Activated naive CD8-positive, alpha-beta T cell (primary cell): ENCODE results near the gene NUP188.

Experiments
- H3K27ac Mint-ChIP-seq: one replicate; pipeline ENCODE4 v1.8.0; 2021; ENCODE audit warnings: mixed read lengths
- H3K27me3 Mint-ChIP-seq: one replicate; pipeline ENCODE4 v1.8.0; 2021; ENCODE audit warnings: mixed read lengths
- H3K36me3 Mint-ChIP-seq: one replicate; pipeline ENCODE4 v1.8.0; 2021; ENCODE audit warnings: mixed read lengths
- H3K4me1 Mint-ChIP-seq: one replicate; pipeline ENCODE4 v1.8.0; 2021; ENCODE audit warnings: low read depth, mixed read lengths
- H3K4me3 Mint-ChIP-seq: one replicate; pipeline ENCODE4 v1.8.0; 2021; ENCODE audit warnings: mild to moderate bottlenecking, mixed read lengths
- H3K9me3 Mint-ChIP-seq: one replicate; pipeline ENCODE4 v1.8.0; 2021; ENCODE audit warnings: low read depth, mixed read lengths

Gene NUP188

GRCh38 chr9:128909859-128910258 is 37.6 kb upstream of the NUP188 start:
- Mint-ChIP-seq H3K9me3 (no peaks in the 10 kb centered on the region), H3K4me1 (peaks cover 57% of the 10 kb centered on the region), H3K27ac (no peak overlapping the region), H3K36me3 (peaks cover 11% of the 10 kb centered on the region), H3K27me3 (no peaks in the 10 kb centered on the region), H3K4me3 (no peak overlapping the region)

GRCh38 chr9:128910906-128911305 is 36.6 kb upstream of the NUP188 start:
- H3K4me1 Mint-ChIP-seq: peaks cover 51% of the 10 kb centered on the region
- H3K27me3 Mint-ChIP-seq: no peaks in the 10 kb centered on the region
- H3K4me3 Mint-ChIP-seq: no peak overlapping the region
- peaks cover 11% of the 10 kb centered on the region for H3K36me3 Mint-ChIP-seq
- H3K27ac Mint-ChIP-seq: peak overlapping the region; percentile 54
- no peaks in the 10 kb centered on the region for H3K9me3 Mint-ChIP-seq

GRCh38 chr9:128911529-128912035 is 35.9 kb upstream of the NUP188 start:
- Mint-ChIP-seq H3K36me3 (peaks cover 11% of the 10 kb centered on the region), H3K9me3 (no peaks in the 10 kb centered on the region), H3K27ac (peak overlapping the region; percentile 28), H3K27me3 (no peaks in the 10 kb centered on the region), H3K4me1 (peaks cover 49% of the 10 kb centered on the region), H3K4me3 (no peak overlapping the region)

GRCh38 chr9:128912270-128912853 is 35.1 kb upstream of the NUP188 start:
- Mint-ChIP-seq H3K9me3 (no peaks in the 10 kb centered on the region), H3K27ac (peak overlapping the region; percentile 69), H3K27me3 (no peaks in the 10 kb centered on the region), H3K4me1 (peaks cover 47% of the 10 kb centered on the region), H3K4me3 (peak overlapping the region; percentile 9), H3K36me3 (peaks cover 11% of the 10 kb centered on the region)

GRCh38 chr9:128913048-128913900 is 34.2 kb upstream of the NUP188 start:
- no peaks in the 10 kb centered on the region for H3K9me3 Mint-ChIP-seq
- H3K4me3 Mint-ChIP-seq: peak overlapping the region; percentile 9
- H3K27me3 Mint-ChIP-seq: no peaks in the 10 kb centered on the region
- peak overlapping the region; percentile 69 for H3K27ac Mint-ChIP-seq
- peaks cover 43% of the 10 kb centered on the region for H3K4me1 Mint-ChIP-seq
- H3K36me3 Mint-ChIP-seq: peaks cover 7% of the 10 kb centered on the region

GRCh38 chr9:128913995-128914772 is 33.3 kb upstream of the NUP188 start:
- no peaks in the 10 kb centered on the region for H3K27me3 Mint-ChIP-seq
- H3K4me3 Mint-ChIP-seq: no peak overlapping the region
- no peak overlapping the region for H3K27ac Mint-ChIP-seq
- H3K36me3 Mint-ChIP-seq: peaks cover 3% of the 10 kb centered on the region
- no peaks in the 10 kb centered on the region for H3K9me3 Mint-ChIP-seq
- peaks cover 39% of the 10 kb centered on the region for H3K4me1 Mint-ChIP-seq

DNA sequence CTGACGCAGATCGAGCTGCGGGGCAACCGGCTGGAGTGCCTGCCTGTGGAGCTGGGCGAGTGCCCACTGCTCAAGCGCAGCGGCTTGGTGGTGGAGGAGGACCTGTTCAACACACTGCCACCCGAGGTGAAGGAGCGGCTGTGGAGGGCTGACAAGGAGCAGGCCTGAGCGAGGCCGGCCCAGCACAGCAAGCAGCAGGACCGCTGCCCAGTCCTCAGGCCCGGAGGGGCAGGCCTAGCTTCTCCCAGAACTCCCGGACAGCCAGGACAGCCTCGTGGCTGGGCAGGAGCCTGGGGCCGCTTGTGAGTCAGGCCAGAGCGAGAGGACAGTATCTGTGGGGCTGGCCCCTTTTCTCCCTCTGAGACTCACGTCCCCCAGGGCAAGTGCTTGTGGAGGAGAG is 31.3 kb upstream of the NUP188 start:
- Mint-ChIP-seq H3K9me3 (no peaks in the 10 kb centered on the region), H3K27ac (no peak overlapping the region), H3K4me1 (peaks cover 29% of the 10 kb centered on the region), H3K27me3 (no peaks in the 10 kb centered on the region), H3K4me3 (no peak overlapping the region), H3K36me3 (peaks cover 3% of the 10 kb centered on the region)

DNA sequence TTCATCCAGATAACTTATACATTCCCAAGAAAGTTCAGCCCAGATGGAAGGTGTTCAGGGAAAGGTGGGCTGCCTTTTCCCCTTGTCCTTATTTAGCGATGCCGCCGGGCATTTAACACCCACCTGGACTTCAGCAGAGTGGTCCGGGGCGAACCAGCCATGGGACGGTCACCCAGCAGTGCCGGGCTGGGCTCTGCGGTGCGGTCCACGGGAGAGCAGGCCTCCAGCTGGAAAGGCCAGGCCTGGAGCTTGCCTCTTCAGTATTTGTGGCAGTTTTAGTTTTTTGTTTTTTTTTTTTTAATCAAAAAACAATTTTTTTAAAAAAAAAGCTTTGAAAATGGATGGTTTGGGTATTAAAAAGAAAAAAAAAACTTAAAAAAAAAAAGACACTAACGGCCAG is 30.8 kb upstream of the NUP188 start:
- H3K9me3 Mint-ChIP-seq: no peaks in the 10 kb centered on the region
- no peak overlapping the region for H3K4me3 Mint-ChIP-seq
- peaks cover 28% of the 10 kb centered on the region for H3K4me1 Mint-ChIP-seq
- no peak overlapping the region for H3K27ac Mint-ChIP-seq
- peaks cover 3% of the 10 kb centered on the region for H3K36me3 Mint-ChIP-seq
- H3K27me3 Mint-ChIP-seq: no peaks in the 10 kb centered on the region

DNA sequence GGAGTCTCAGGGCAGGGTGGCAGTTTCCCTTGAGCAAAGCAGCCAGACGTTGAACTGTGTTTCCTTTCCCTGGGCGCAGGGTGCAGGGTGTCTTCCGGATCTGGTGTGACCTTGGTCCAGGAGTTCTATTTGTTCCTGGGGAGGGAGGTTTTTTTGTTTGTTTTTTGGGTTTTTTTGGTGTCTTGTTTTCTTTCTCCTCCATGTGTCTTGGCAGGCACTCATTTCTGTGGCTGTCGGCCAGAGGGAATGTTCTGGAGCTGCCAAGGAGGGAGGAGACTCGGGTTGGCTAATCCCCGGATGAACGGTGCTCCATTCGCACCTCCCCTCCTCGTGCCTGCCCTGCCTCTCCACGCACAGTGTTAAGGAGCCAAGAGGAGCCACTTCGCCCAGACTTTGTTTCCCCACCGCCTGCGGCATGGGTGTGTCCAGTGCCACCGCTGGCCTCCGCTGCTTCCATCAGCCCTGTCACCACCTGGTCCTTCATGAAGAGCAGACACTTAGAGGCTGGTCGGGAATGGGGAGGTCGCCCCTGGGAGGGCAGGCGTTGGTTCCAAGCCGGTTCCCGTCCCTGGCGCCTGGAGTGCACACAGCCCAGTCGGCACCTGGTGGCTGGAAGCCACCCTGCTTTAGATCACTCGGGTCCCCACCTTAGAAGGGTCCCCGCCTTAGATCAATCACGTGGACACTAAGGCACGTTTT is 30.2 kb upstream of the NUP188 start:
- no peaks in the 10 kb centered on the region for H3K27me3 Mint-ChIP-seq
- no peaks in the 10 kb centered on the region for H3K9me3 Mint-ChIP-seq
- H3K36me3 Mint-ChIP-seq: peaks cover 3% of the 10 kb centered on the region
- peaks cover 24% of the 10 kb centered on the region for H3K4me1 Mint-ChIP-seq
- H3K4me3 Mint-ChIP-seq: no peak overlapping the region
- no peak overlapping the region for H3K27ac Mint-ChIP-seq

GRCh38 chr9:128918921-128919320 is 28.6 kb upstream of the NUP188 start:
- H3K9me3 Mint-ChIP-seq: no peaks in the 10 kb centered on the region
- no peaks in the 10 kb centered on the region for H3K36me3 Mint-ChIP-seq
- peaks cover 18% of the 10 kb centered on the region for H3K4me1 Mint-ChIP-seq
- H3K27ac Mint-ChIP-seq: peak overlapping the region; percentile 68
- no peak overlapping the region for H3K4me3 Mint-ChIP-seq
- no peaks in the 10 kb centered on the region for H3K27me3 Mint-ChIP-seq

DNA sequence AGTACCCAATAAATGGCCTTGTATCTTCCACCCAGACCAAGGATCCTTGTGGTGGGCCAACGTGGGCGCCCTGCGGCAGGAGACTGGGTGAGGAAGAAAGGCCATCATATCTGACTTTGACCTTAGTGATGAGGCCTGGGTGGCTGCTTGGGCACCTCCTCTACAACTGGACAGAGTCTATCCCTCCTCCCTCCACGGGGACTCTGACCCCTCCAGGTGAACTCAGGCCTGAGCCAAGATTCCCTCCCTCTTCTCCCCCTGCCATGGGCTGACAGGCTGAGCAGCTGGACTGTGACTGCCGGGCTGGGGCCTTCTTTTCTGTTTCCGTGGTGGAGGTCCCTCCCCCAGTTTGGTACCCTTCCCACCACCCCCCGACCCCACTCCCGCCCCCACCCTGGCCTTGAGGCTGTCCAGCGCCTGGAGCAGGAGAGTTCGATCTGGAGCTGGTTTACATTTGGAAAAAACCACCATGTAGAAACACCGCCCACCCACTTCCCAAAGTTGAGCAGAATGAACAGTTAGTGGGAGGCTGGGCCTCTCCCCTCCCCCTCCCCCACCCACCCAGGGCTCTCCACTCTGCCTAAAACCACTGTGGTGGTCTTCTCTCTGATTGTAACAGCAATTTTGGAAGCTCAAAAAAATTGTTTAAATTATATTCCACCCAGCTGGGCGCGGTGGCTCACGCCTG is 28.0 kb upstream of the NUP188 start:
- H3K27me3 Mint-ChIP-seq: no peaks in the 10 kb centered on the region
- no peaks in the 10 kb centered on the region for H3K36me3 Mint-ChIP-seq
- no peaks in the 10 kb centered on the region for H3K9me3 Mint-ChIP-seq
- no peak overlapping the region for H3K4me3 Mint-ChIP-seq
- H3K27ac Mint-ChIP-seq: no peak overlapping the region
- peaks cover 15% of the 10 kb centered on the region for H3K4me1 Mint-ChIP-seq

DNA sequence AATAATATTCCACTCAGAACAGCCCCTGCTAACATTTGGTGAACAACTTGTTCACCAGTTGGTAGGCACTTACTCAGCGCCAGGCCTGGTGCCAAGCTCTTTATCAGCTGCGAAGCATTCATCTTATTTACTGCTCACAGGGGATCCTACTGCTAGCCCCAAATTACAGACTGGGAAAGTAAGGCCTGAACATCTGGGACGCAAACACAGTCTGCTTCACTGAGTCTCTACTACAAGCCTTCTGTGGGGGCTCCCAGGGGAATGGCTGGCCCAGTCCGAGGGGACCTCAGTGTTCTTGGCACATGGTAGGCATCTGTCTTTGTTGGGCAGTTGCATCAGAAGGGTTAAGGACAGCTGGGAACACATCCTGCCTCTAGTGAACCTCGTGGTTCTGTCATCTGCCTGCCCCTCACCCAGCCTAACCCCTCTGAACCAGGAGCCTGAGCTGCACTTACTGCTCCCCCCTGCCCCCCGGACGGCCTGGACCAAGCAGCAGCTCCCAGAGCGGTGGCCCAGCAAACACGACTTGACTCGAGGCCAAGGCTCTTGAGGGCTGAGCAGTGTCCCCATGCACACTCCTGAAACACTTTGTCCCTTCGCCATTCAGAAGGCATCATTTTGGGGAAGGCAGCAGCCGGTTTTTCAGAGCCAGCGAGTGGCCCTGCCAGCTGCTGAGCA is 27.0 kb upstream of the NUP188 start, which contains the start of gene PHYHD1:
TSS of gene PHYHD1 (plus strand) at position 602 of the 678 bp plus-strand sequence. CDS start 1,342 bp downstream, outside the sequence.
- H3K4me1 Mint-ChIP-seq: peaks cover 12% of the 10 kb centered on the region
- H3K27ac Mint-ChIP-seq: peak within 1 kb of the TSS; percentile 58
- H3K4me3 Mint-ChIP-seq: peak within 1 kb of the TSS; percentile 71
- no peaks in the 10 kb centered on the region for H3K27me3 Mint-ChIP-seq
- no peaks in the 10 kb centered on the region for H3K36me3 Mint-ChIP-seq
- H3K9me3 Mint-ChIP-seq: no peaks in the 10 kb centered on the region

GRCh38 chr9:128921881-128922763 is 25.4 kb upstream of the NUP188 start:
- H3K36me3 Mint-ChIP-seq: no peaks in the 10 kb centered on the region
- no peaks in the 10 kb centered on the region for H3K27me3 Mint-ChIP-seq
- no peak overlapping the region for H3K27ac Mint-ChIP-seq
- H3K4me3 Mint-ChIP-seq: peak overlapping the region; percentile 71
- H3K9me3 Mint-ChIP-seq: no peaks in the 10 kb centered on the region
- H3K4me1 Mint-ChIP-seq: peaks cover 14% of the 10 kb centered on the region
